ENCODE data around the gene AMBRA1. TPM values are rescaled to one million over a fixed set of nuclear protein-coding genes. Genes with fewer than 3 reads are reported as not detected.

Gene AMBRA1
- total and polyA plus RNA-seq, 4 donors = 21.3 to 29.6 (median 28.4) TPM

GRCh38 chr11:46397526-46397925, 196.3 kb downstream of the AMBRA1 start:
- Histone ChIP-seq H3K27ac (ENCODE audit: low read depth, low read length) (no peak overlapping the region), H3K4me3 (ENCODE audit: low read depth, low read length) (no peak overlapping the region), H3K9me3 (ENCODE audit: control insufficient read depth, insufficient read depth, low read length) (no peaks in the 10 kb centered on the region), H3K4me1 (ENCODE audit: control insufficient read depth, insufficient read depth, low read length) (peaks cover 13% of the 10 kb centered on the region), H3K27me3 (ENCODE audit: control insufficient read depth, insufficient read depth, low read length) (peaks cover 3% of the 10 kb centered on the region), H3K36me3 (ENCODE audit: control insufficient read depth, insufficient read depth, low read length) (peaks cover 42% of the 10 kb centered on the region)
- no peak for DNase-seq (ENCODE audit: low read depth in 4 of 6, low spot score in 6 of 6)
- 96% methylated on average over 18 of the region's 19 CpGs for WGBS (ENCODE audit: insufficient coverage)

GRCh38 chr11:46393759-46394158, 200.1 kb downstream of the AMBRA1 start:
- H3K4me1 ChIP-seq (ENCODE audit: control insufficient read depth, insufficient read depth, low read length) = peaks cover 39% of the 10 kb centered on the region
- H3K9me3 ChIP-seq (ENCODE audit: control insufficient read depth, insufficient read depth, low read length) = no peaks in the 10 kb centered on the region
- DNase-seq (ENCODE audit: low read depth in 4 of 6, low spot score in 6 of 6) = no peak
- WGBS (ENCODE audit: insufficient coverage) = 81% methylated on average over 3 of the region's 4 CpGs
- H3K27ac ChIP-seq (ENCODE audit: low read depth, low read length) = no peak overlapping the region
- peaks cover 28% of the 10 kb centered on the region for H3K27me3 ChIP-seq (ENCODE audit: control insufficient read depth, insufficient read depth, low read length)
- H3K4me3 ChIP-seq (ENCODE audit: low read depth, low read length) = no peak overlapping the region
- H3K36me3 ChIP-seq (ENCODE audit: control insufficient read depth, insufficient read depth, low read length) = peaks cover 23% of the 10 kb centered on the region

GRCh38 chr11:46393231-46393616, 200.6 kb downstream of the AMBRA1 start:
- WGBS (ENCODE audit: insufficient coverage) = 83% methylated on average over 1 of the region's 4 CpGs
- Histone ChIP-seq H3K9me3 (ENCODE audit: control insufficient read depth, insufficient read depth, low read length) (no peaks in the 10 kb centered on the region), H3K4me1 (ENCODE audit: control insufficient read depth, insufficient read depth, low read length) (peaks cover 44% of the 10 kb centered on the region), H3K36me3 (ENCODE audit: control insufficient read depth, insufficient read depth, low read length) (peaks cover 23% of the 10 kb centered on the region), H3K27ac (ENCODE audit: low read depth, low read length) (no peak overlapping the region), H3K4me3 (ENCODE audit: low read depth, low read length) (no peak overlapping the region), H3K27me3 (ENCODE audit: control insufficient read depth, insufficient read depth, low read length) (peaks cover 33% of the 10 kb centered on the region)
- DNase-seq (ENCODE audit: low read depth in 4 of 6, low spot score in 6 of 6) = no peak

GRCh38 chr11:46392421-46393230, 201.2 kb downstream of the AMBRA1 start:
- DNase-seq (ENCODE audit: low read depth in 4 of 6, low spot score in 6 of 6) = peak in 3 of 6 donors; percentile 40 to 87 (median 60)
- H3K27ac ChIP-seq (ENCODE audit: low read depth, low read length) = no peak overlapping the region
- peaks cover 39% of the 10 kb centered on the region for H3K27me3 ChIP-seq (ENCODE audit: control insufficient read depth, insufficient read depth, low read length)
- peaks cover 50% of the 10 kb centered on the region for H3K4me1 ChIP-seq (ENCODE audit: control insufficient read depth, insufficient read depth, low read length)
- no peaks in the 10 kb centered on the region for H3K9me3 ChIP-seq (ENCODE audit: control insufficient read depth, insufficient read depth, low read length)
- 1% methylated on average over 68 of the region's 71 CpGs for WGBS (ENCODE audit: insufficient coverage)
- H3K4me3 ChIP-seq (ENCODE audit: low read depth, low read length) = peak overlapping the region; percentile 40
- peaks cover 19% of the 10 kb centered on the region for H3K36me3 ChIP-seq (ENCODE audit: control insufficient read depth, insufficient read depth, low read length)

GRCh38 chr11:46391578-46392420, 202.0 kb downstream of the AMBRA1 start, which contains the start of gene CHRM4:
Gene CHRM4, minus strand, starts transcription at chr11:46391776. Its CDS starts 5,219 bp downstream, at chr11:46386557.
- no peaks in the 10 kb centered on the region for H3K9me3 ChIP-seq (ENCODE audit: control insufficient read depth, insufficient read depth, low read length)
- peaks cover 45% of the 10 kb centered on the region for H3K27me3 ChIP-seq (ENCODE audit: control insufficient read depth, insufficient read depth, low read length)
- under 1% methylated on average over 123 of the region's 123 CpGs for WGBS (ENCODE audit: insufficient coverage)
- peak within 1 kb of the TSS; percentile 45 for H3K4me3 ChIP-seq (ENCODE audit: low read depth, low read length)
- no peak within 1 kb of the TSS for H3K27ac ChIP-seq (ENCODE audit: low read depth, low read length)
- peak in 3 of 6 donors; percentile 50 to 90 (median 81) for DNase-seq (ENCODE audit: low read depth in 4 of 6, low spot score in 6 of 6)
- peaks cover 11% of the 10 kb centered on the region for H3K36me3 ChIP-seq (ENCODE audit: control insufficient read depth, insufficient read depth, low read length)
- peaks cover 52% of the 10 kb centered on the region for H3K4me1 ChIP-seq (ENCODE audit: control insufficient read depth, insufficient read depth, low read length)

- WGBS (ENCODE audit: insufficient coverage) = 2% methylated on average over 31 of the region's 31 CpGs
- peaks cover 46% of the 10 kb centered on the region for H3K27me3 ChIP-seq (ENCODE audit: control insufficient read depth, insufficient read depth, low read length)
- H3K4me3 ChIP-seq (ENCODE audit: low read depth, low read length) = no peak overlapping the region
- H3K36me3 ChIP-seq (ENCODE audit: control insufficient read depth, insufficient read depth, low read length) = peaks cover 9% of the 10 kb centered on the region
- no peaks in the 10 kb centered on the region for H3K9me3 ChIP-seq (ENCODE audit: control insufficient read depth, insufficient read depth, low read length)
- H3K4me1 ChIP-seq (ENCODE audit: control insufficient read depth, insufficient read depth, low read length) = peaks cover 52% of the 10 kb centered on the region
- no peak for DNase-seq (ENCODE audit: low read depth in 4 of 6, low spot score in 6 of 6)
- no peak overlapping the region for H3K27ac ChIP-seq (ENCODE audit: low read depth, low read length)
Observed at GRCh38 chr11:46391186-46391577, 202.6 kb downstream of the AMBRA1 start.

- Histone ChIP-seq H3K4me3 (ENCODE audit: low read depth, low read length) (peak overlapping the region; percentile 45), H3K9me3 (ENCODE audit: control insufficient read depth, insufficient read depth, low read length) (no peaks in the 10 kb centered on the region), H3K36me3 (ENCODE audit: control insufficient read depth, insufficient read depth, low read length) (peaks cover 8% of the 10 kb centered on the region), H3K27ac (ENCODE audit: low read depth, low read length) (no peak overlapping the region), H3K4me1 (ENCODE audit: control insufficient read depth, insufficient read depth, low read length) (peaks cover 52% of the 10 kb centered on the region), H3K27me3 (ENCODE audit: control insufficient read depth, insufficient read depth, low read length) (peaks cover 46% of the 10 kb centered on the region)
- 7% methylated on average over 37 of the region's 49 CpGs for WGBS (ENCODE audit: insufficient coverage)
- DNase-seq (ENCODE audit: low read depth in 4 of 6, low spot score in 6 of 6) = no peak
Observed at GRCh38 chr11:46390331-46391171, 203.3 kb downstream of the AMBRA1 start.

- WGBS (ENCODE audit: insufficient coverage) = 2% methylated on average over 80 of the region's 80 CpGs
- H3K27me3 ChIP-seq (ENCODE audit: control insufficient read depth, insufficient read depth, low read length) = peaks cover 46% of the 10 kb centered on the region
Observed at GRCh38 chr11:46389450-46390330, 204.1 kb downstream of the AMBRA1 start.

More at GRCh38 chr11:46389450-46390330, 204.1 kb downstream of the AMBRA1 start:
- peak in 3 of 6 donors; percentile 50 to 85 (median 84) for DNase-seq (ENCODE audit: low read depth in 4 of 6, low spot score in 6 of 6)
- Histone ChIP-seq H3K9me3 (ENCODE audit: control insufficient read depth, insufficient read depth, low read length) (no peaks in the 10 kb centered on the region), H3K27ac (ENCODE audit: low read depth, low read length) (no peak overlapping the region), H3K36me3 (ENCODE audit: control insufficient read depth, insufficient read depth, low read length) (peaks cover 16% of the 10 kb centered on the region), H3K4me3 (ENCODE audit: low read depth, low read length) (peak overlapping the region; percentile 45), H3K4me1 (ENCODE audit: control insufficient read depth, insufficient read depth, low read length) (peaks cover 52% of the 10 kb centered on the region)

All from spinal cord (tissue), 10 donors.